IgD-negative memory B cell (primary cell): ENCODE data around the gene KRTAP5-7. TPM values are rescaled to one million over a fixed set of nuclear protein-coding genes. Genes with fewer than 3 reads are reported as not detected.
"Not testable (repeated sequence)": the region's sequence is repeated elsewhere in the genome, so short reads cannot be mapped to it uniquely, and the experiment has no call there.

Experiments used
- H3K27ac Mint-ChIP-seq, 3 donors: one replicate each; pipeline ENCODE4 v1.8.0; 2020 to 2022; ENCODE audit warnings: mild to moderate bottlenecking in 3 of 3, mixed read lengths in 3 of 3, moderate library complexity in 1 of 3
- H3K27me3 Mint-ChIP-seq: one replicate; pipeline ENCODE4 v1.8.0; 2021; ENCODE audit warnings: mixed read lengths
- H3K36me3 Mint-ChIP-seq: one replicate; pipeline ENCODE4 v1.8.0; 2020; ENCODE audit warnings: mild to moderate bottlenecking, mixed read lengths
- H3K4me1 Mint-ChIP-seq, 3 donors: one replicate each; pipeline ENCODE4 v1.8.0; 2020 to 2022; ENCODE audit warnings: mixed read lengths in 3 of 3, mild to moderate bottlenecking in 1 of 3
- H3K4me3 Mint-ChIP-seq, 4 donors: one replicate each; pipeline ENCODE4 v1.8.0; 2020 to 2022; ENCODE audit warnings: mild to moderate bottlenecking in 4 of 4, mixed read lengths in 4 of 4, moderate library complexity in 3 of 4
- H3K9me3 Mint-ChIP-seq, 3 donors: one replicate each; pipeline ENCODE4 v1.8.0; 2020 to 2021; ENCODE audit warnings: mixed read lengths in 3 of 3, mild to moderate bottlenecking in 1 of 3
- polyA plus RNA-seq: library from polyadenylated mRNA; unstranded; fragments of 300-500 nt; fragmentation: Illumina TruSeq; gene quantifications from one replicate; pipeline ENCODE4 v1.2.3, GENCODE V29; 2021

KRTAP5-7 gene
- polyA plus RNA-seq, 1 donor from 2014 or later = not detected

DNA sequence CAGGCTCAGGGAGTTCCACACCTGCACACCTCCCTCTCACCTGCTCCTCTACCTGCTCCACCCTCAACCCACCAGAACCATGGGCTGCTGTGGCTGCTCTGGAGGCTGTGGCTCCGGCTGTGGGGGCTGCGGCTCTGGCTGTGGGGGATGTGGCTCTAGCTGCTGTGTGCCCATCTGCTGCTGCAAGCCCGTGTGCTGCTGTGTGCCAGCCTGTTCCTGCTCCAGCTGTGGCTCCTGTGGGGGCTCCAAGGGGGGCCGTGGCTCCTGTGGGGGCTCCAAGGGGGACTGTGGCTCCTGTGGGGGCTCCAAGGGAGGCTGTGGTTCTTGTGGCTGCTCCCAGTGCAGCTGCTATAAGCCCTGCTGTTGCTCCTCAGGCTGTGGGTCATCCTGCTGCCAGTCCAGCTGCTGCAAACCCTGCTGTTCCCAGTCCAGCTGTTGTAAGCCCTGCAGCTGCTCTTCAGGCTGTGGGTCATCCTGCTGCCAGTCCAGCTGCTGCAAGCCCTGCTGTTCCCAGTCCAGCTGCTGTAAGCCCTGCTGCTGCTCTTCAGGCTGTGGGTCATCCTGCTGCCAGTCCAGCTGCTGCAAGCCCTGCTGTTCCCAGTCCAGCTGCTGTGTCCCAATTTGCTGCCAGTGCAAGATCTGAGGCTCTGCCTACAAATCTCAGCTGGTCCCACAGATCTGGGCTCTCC is 11.1 kb downstream of the KRTAP5-7 start, which contains the start of gene KRTAP5-8:
Gene KRTAP5-8 (plus strand): TSS at position 49 of the 689 bp plus-strand sequence. CDS start 31 bp downstream, at position 80.
- not testable (repeated sequence) for H3K9me3 Mint-ChIP-seq, H3K36me3 Mint-ChIP-seq, H3K4me1 Mint-ChIP-seq, H3K4me3 Mint-ChIP-seq
- peaks cover 20% of the 10 kb centered on the region for H3K27me3 Mint-ChIP-seq
- H3K27ac Mint-ChIP-seq = peak within 1 kb of the TSS in 1 of 3 donors; percentile 13

GRCh38 chr11:71538666-71538990 is 11.6 kb downstream of the KRTAP5-7 start:
- Mint-ChIP-seq H3K36me3 (peaks cover 7% of the 10 kb centered on the region), H3K9me3 (peaks cover 0 to 9% (median 5%) of the 10 kb centered on the region in 3 donors), H3K4me3 (no peak overlapping the region), H3K4me1 (peaks cover 5 to 11% (median 7%) of the 10 kb centered on the region in 3 donors), H3K27ac (peak overlapping the region in 1 of 3 donors; percentile 13), H3K27me3 (peaks cover 23% of the 10 kb centered on the region)

DNA sequence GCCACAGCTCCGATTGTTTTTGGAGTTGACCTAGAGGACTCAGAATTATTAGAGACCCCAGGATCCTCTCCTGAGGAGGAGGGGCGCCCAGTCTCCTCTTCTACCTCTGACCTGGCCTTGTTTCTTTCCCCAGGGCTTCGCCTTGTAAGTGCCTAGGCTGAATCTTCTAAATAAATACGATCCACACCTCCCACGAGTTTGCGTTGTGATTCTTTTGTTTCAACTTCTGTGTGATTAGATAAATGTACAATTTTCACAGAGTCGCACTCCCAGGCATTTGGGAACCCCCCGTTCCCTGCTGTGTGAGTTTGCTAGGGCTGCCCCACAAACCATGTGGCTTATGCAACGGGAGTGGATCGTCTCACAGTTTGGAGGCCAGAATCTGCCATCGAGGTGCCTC is 11.9 kb downstream of the KRTAP5-7 start:
- Mint-ChIP-seq H3K9me3 (peaks cover 0 to 9% (median 5%) of the 10 kb centered on the region in 3 donors), H3K4me3 (no peak overlapping the region), H3K4me1 (peaks cover 9 to 12% (median 11%) of the 10 kb centered on the region in 3 donors), H3K27me3 (peaks cover 24% of the 10 kb centered on the region), H3K27ac (peak overlapping the region in 1 of 3 donors; percentile 13), H3K36me3 (peaks cover 7% of the 10 kb centered on the region)

DNA sequence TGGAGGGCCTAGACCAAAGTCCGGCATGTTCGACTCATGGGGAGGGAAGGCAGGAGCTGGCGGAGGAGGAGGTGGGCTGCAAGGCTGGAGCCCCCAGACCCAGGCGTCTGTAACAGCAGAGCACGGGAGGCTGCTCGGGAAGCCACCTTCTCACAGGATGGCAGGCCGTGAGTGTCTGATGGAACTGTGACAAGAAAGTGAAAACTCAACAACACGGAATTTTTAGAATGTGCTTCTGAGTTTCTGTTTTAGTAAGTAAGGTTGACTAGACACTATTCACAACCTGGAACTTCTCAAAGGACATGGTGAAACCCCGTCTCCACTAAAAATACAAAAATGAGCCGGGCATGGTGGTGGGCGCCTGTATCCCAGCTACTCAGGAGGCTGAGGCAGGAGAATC is 12.9 kb downstream of the KRTAP5-7 start:
- not testable (repeated sequence) for H3K9me3 Mint-ChIP-seq, H3K36me3 Mint-ChIP-seq, H3K4me3 Mint-ChIP-seq, H3K27ac Mint-ChIP-seq
- Mint-ChIP-seq H3K4me1 (peaks cover 12 to 15% (median 15%) of the 10 kb centered on the region in 3 donors), H3K27me3 (peaks cover 24% of the 10 kb centered on the region)

DNA sequence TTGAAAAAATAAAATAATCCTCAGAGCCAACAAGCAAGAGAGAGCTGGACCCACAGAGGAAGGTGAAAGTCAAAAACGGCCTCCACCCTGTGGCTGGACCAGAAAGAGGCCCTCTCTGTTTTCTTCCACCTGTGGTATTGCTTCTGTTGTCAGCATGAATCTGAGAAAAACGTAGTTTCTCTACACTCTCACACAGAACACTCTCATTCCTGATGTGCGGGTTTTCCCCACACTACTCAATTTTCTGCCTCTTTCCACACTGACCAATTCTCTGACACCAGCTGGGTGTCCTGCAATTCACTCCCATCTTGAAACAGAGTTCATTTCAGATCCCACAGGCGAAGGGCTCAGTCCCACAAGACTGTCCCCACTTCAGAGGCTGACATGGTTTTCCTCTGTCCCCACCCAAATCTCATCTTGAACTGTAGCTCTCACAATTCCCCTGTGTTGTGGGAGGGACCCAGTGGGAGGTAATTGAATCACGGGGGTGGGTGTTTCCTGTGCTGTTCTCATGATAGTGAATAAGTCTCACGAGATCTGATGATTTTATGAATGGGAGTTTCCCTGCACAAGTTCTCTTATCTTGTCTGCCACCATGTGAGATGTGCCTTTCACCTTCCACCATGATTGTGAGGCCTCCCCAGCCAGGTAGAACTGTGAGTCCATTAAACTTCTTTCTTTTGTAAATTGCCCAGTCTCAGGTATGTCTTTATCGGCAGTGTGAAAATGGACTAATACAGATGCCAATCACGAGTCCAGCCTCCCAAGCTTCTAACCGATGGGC is 13.6 kb downstream of the KRTAP5-7 start:
- peaks cover 24% of the 10 kb centered on the region for H3K27me3 Mint-ChIP-seq
- H3K4me3 Mint-ChIP-seq = peak overlapping the region in 1 of 4 donors; percentile 30
- not testable (repeated sequence) for H3K27ac Mint-ChIP-seq, H3K9me3 Mint-ChIP-seq, H3K36me3 Mint-ChIP-seq
- H3K4me1 Mint-ChIP-seq = peaks cover 12 to 15% (median 15%) of the 10 kb centered on the region in 3 donors

GRCh38 chr11:71542382-71542781 is 15.3 kb downstream of the KRTAP5-7 start:
- H3K4me1 Mint-ChIP-seq = peaks cover 12 to 15% (median 15%) of the 10 kb centered on the region in 3 donors
- peaks cover 30% of the 10 kb centered on the region for H3K27me3 Mint-ChIP-seq
- peaks cover 6% of the 10 kb centered on the region for H3K36me3 Mint-ChIP-seq
- peaks cover 0 to 9% (median 5%) of the 10 kb centered on the region in 3 donors for H3K9me3 Mint-ChIP-seq
- H3K27ac Mint-ChIP-seq = no peak overlapping the region
- H3K4me3 Mint-ChIP-seq = peak overlapping the region in 1 of 4 donors; percentile 59

DNA sequence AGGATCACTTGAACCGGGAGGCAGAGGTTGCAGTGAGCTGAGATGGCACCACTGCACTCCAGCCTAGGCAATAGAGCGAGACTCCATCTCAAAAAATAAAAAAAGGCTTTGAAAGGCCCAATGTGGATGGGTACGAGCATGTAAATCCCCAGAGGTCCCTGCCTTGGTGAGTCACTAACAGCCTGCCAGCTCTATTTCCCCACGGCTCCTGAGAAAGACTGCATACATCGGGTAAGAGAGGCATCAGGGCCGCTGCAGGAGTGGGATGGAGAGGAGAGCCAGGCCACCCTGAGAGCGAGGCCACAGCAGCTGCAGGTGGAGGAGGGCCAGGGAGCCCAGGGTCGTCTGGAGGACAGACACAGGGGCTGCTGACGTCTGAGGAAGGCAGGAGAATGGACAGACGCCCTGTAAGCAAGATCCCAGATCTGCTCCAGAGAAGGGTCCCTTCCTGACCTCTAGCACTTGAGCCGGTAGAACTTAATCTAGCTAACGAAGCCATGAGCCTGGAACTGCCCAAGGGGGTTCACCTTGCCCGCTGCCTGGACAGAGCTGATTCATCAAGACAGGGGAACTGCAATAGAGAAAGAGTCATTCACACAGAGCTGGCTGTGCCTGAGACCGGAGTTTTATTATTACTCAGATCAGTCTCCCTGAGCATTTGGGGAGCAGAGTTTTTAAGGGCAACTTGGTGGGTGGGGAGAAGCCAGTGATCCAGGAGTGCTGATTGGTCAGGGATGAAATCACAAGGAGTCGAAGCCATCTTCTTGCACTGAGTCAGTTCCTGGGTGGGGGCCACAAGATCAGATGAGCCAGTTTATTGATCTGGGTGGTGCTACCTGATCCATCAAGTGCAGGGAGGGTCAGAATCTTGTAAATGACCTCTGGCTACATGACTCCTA is 16.1 kb downstream of the KRTAP5-7 start:
- peaks cover 0 to 9% (median 5%) of the 10 kb centered on the region in 3 donors for H3K9me3 Mint-ChIP-seq
- H3K36me3 Mint-ChIP-seq = peaks cover 7% of the 10 kb centered on the region
- peak overlapping the region in 1 of 3 donors; percentile 35 for H3K27ac Mint-ChIP-seq
- peaks cover 36% of the 10 kb centered on the region for H3K27me3 Mint-ChIP-seq
- H3K4me3 Mint-ChIP-seq = peak overlapping the region in 1 of 4 donors; percentile 9
- peaks cover 12 to 15% (median 15%) of the 10 kb centered on the region in 3 donors for H3K4me1 Mint-ChIP-seq

GRCh38 chr11:71543866-71544265 is 16.8 kb downstream of the KRTAP5-7 start:
- Mint-ChIP-seq H3K4me1 (peaks cover 12 to 15% (median 15%) of the 10 kb centered on the region in 3 donors), H3K4me3 (peak overlapping the region in 1 of 4 donors; percentile 53)

GRCh38 chr11:71544525-71545214 is 17.6 kb downstream of the KRTAP5-7 start:
- Mint-ChIP-seq H3K4me1 (peaks cover 12 to 15% (median 15%) of the 10 kb centered on the region in 3 donors), H3K36me3 (peaks cover 7% of the 10 kb centered on the region), H3K27ac (no peak overlapping the region), H3K4me3 (peak overlapping the region in 1 of 4 donors; percentile 82), H3K9me3 (peaks cover 0 to 9% (median 5%) of the 10 kb centered on the region in 3 donors), H3K27me3 (peaks cover 31% of the 10 kb centered on the region)

More at GRCh38 chr11:71543866-71544265, 16.8 kb downstream of the KRTAP5-7 start:
- H3K9me3 Mint-ChIP-seq = peaks cover 0 to 9% (median 5%) of the 10 kb centered on the region in 3 donors
- no peak overlapping the region for H3K27ac Mint-ChIP-seq
- H3K27me3 Mint-ChIP-seq = peaks cover 37% of the 10 kb centered on the region
- H3K36me3 Mint-ChIP-seq = peaks cover 7% of the 10 kb centered on the region

- Mint-ChIP-seq H3K9me3 (peaks cover 0 to 9% (median 5%) of the 10 kb centered on the region in 3 donors), H3K4me1 (peaks cover 12 to 20% (median 15%) of the 10 kb centered on the region in 3 donors), H3K36me3 (peaks cover 7% of the 10 kb centered on the region), H3K27ac (no peak overlapping the region), H3K4me3 (no peak overlapping the region), H3K27me3 (peaks cover 29% of the 10 kb centered on the region)
Measured at GRCh38 chr11:71545405-71545966, 18.4 kb downstream of the KRTAP5-7 start.

DNA sequence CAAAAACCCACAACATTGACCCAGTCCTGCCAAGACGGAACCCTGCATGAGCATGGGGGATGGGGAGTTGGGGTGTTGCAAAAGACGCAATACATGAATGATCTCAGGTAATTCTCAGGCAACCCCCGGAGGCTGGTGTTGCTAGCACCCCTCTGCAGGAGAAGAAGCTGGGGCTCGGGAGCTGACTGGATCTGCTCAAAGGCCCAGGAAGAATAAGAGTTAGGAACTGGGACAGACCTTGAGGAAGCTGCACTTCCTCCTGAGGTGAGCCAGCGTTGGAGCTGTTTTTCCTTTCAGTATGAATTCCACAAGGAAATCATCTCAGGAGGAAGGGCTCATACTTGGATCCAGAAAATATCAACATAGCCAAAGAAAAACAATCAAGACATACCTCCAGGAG is 21.1 kb downstream of the KRTAP5-7 start, which contains the start of gene KRTAP5-9:
Gene KRTAP5-9 (plus strand): TSS at position 301 of the 400 bp plus-strand sequence. CDS start 238 bp downstream, outside the sequence.
- H3K9me3 Mint-ChIP-seq = no peaks in the 10 kb centered on the region
- H3K4me1 Mint-ChIP-seq = peaks cover 7 to 21% (median 15%) of the 10 kb centered on the region in 3 donors
- H3K4me3 Mint-ChIP-seq = peak within 1 kb of the TSS in 1 of 4 donors; percentile 48
- peaks cover 5% of the 10 kb centered on the region for H3K36me3 Mint-ChIP-seq
- no peak within 1 kb of the TSS for H3K27ac Mint-ChIP-seq
- H3K27me3 Mint-ChIP-seq = peaks cover 20% of the 10 kb centered on the region

- no peaks in the 10 kb centered on the region for H3K9me3 Mint-ChIP-seq
- no peak overlapping the region for H3K27ac Mint-ChIP-seq
- peaks cover 5% of the 10 kb centered on the region for H3K36me3 Mint-ChIP-seq
- peaks cover under 1 to 15% (median 9%) of the 10 kb centered on the region in 3 donors for H3K4me1 Mint-ChIP-seq
- H3K27me3 Mint-ChIP-seq = peaks cover 16% of the 10 kb centered on the region
- H3K4me3 Mint-ChIP-seq = peak overlapping the region in 1 of 4 donors; percentile 48
Measured at GRCh38 chr11:71548716-71549151, 21.7 kb downstream of the KRTAP5-7 start.

DNA sequence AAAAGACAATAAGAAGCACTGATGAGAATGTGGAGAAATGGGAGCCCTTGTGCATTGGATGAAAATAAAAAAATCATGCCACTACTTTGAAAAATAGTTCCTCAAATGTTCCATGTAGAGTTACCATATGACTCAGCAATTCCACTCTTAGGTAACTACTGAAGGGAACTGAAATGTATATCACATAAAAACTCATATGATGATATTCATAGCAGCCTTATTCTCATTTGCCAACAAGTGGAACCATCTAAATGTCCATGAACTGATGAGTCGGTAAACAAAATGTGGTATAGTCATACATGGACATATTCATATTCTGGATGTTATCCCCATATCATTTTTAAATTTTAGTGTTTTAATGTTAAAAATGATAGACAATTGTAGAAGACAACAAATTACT is 24.6 kb downstream of the KRTAP5-7 start:
- no peak overlapping the region for H3K4me3 Mint-ChIP-seq

More for the DNA sequence above, 24.6 kb downstream of the KRTAP5-7 start:
- Mint-ChIP-seq H3K27ac (no peak overlapping the region), H3K36me3 (peaks cover 2% of the 10 kb centered on the region), H3K9me3 (no peaks in the 10 kb centered on the region), H3K27me3 (peaks cover 10% of the 10 kb centered on the region), H3K4me1 (peaks cover 0 to 7% (median 0%) of the 10 kb centered on the region in 3 donors)
